Endothelial cell (in vitro differentiated cells): ENCODE measurements around the gene CHCHD3. TPM values are rescaled to one million over a fixed set of nuclear protein-coding genes. Genes with fewer than 3 reads are reported as not detected.

ENCODE experiments used
- DNase-seq: peaks from one replicate; pipeline ENCODE4 v3.0.0; 2021; ENCODE audit warnings: low spot score
- H3K27ac Mint-ChIP-seq: one replicate; pipeline ENCODE4 v1.8.0; 2021; ENCODE audit warnings: mixed read lengths, inconsistent platforms; ENCODE audit not compliant: unreplicated experiment
- H3K27me3 Mint-ChIP-seq: one replicate; pipeline ENCODE4 v1.8.0; 2021; ENCODE audit warnings: mild to moderate bottlenecking, moderate library complexity, mixed read lengths, inconsistent platforms; ENCODE audit not compliant: unreplicated experiment
- H3K36me3 Mint-ChIP-seq: one replicate; pipeline ENCODE4 v1.8.0; 2021; ENCODE audit warnings: mild to moderate bottlenecking, low read depth, mixed read lengths, inconsistent platforms; ENCODE audit not compliant: unreplicated experiment
- H3K4me1 Mint-ChIP-seq: one replicate; pipeline ENCODE4 v1.8.0; 2021; ENCODE audit warnings: mild to moderate bottlenecking, mixed read lengths, inconsistent platforms; ENCODE audit not compliant: unreplicated experiment
- H3K4me3 Mint-ChIP-seq: one replicate; pipeline ENCODE4 v1.8.0; 2021; ENCODE audit warnings: mild to moderate bottlenecking, mixed read lengths, inconsistent platforms; ENCODE audit not compliant: unreplicated experiment
- H3K9me3 Mint-ChIP-seq: one replicate; pipeline ENCODE4 v1.8.0; 2021; ENCODE audit warnings: mixed read lengths, inconsistent platforms; ENCODE audit not compliant: unreplicated experiment
- total RNA-seq: library from RNA; stranded (reverse); fragmentation: NEBNext Ultra II Directional; extraction: Animal tissue kit (Norgen Biotek cat#: 25700); gene quantifications from one replicate; pipeline ENCODE4 v1.2.1, GENCODE V29; 2021; ENCODE audit not compliant: unreplicated experiment
- TF ChIP-seq, protein P1 (sequence below): fragments of 200-600 bp; sonication (generic); IDR thresholded peaks from one replicate; pipeline ENCODE4 v1.5.0; 2021; ENCODE audit warnings: antibody characterized with exemption; ENCODE audit not compliant: unreplicated experiment

CHCHD3 gene
- total RNA-seq, 1 donor from 2014 or later: 55.6 TPM

DNA sequence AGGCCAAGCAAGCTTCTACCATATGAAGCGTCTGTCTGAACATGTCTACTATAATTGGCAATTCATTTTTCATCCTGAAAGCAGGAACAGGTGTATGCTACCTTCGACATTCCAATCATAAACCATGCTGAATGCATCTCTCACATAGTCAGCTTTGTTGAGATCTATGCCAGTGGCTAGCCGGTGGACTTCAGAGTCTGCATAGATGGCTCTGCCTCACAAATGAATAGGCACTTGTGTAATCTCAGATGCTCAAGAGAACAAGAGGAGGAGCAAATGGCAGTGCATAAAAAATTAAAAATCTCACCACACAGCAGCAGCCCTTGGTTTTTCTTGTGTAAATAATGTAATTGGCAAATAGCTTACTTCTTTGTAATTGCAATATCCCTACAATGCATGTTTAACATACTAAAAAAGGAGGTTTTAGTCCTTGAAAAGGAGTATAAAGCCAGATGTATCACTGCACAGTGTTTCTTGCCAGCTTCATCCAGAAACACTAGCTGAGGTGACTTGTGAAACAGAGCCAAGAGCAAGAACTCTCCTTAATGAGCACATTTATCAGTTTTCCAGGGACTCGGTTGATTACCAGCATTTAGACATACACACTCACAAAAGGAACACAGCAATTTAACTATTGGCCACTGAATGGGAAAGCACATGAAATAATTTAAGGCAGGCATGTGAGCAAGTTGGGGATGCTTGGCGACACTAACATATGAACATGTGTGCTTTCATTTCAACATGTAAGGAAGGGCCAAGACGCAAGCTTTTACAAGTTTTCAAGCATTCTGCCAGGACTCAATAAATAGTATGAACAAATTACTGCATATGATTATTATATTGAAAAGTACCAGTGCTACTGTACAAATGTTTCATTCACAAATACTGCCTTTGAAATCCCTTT is 255.7 kb downstream of the CHCHD3 start:
- H3K27me3 Mint-ChIP-seq: peaks cover 2% of the 10 kb centered on the region
- H3K4me1 Mint-ChIP-seq: no peaks in the 10 kb centered on the region
- H3K36me3 Mint-ChIP-seq: no peaks in the 10 kb centered on the region
- no peak for DNase-seq
- TF ChIP-seq, protein P1, sequence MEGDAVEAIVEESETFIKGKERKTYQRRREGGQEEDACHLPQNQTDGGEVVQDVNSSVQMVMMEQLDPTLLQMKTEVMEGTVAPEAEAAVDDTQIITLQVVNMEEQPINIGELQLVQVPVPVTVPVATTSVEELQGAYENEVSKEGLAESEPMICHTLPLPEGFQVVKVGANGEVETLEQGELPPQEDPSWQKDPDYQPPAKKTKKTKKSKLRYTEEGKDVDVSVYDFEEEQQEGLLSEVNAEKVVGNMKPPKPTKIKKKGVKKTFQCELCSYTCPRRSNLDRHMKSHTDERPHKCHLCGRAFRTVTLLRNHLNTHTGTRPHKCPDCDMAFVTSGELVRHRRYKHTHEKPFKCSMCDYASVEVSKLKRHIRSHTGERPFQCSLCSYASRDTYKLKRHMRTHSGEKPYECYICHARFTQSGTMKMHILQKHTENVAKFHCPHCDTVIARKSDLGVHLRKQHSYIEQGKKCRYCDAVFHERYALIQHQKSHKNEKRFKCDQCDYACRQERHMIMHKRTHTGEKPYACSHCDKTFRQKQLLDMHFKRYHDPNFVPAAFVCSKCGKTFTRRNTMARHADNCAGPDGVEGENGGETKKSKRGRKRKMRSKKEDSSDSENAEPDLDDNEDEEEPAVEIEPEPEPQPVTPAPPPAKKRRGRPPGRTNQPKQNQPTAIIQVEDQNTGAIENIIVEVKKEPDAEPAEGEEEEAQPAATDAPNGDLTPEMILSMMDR: no peak
- H3K4me3 Mint-ChIP-seq: no peak overlapping the region
- no peaks in the 10 kb centered on the region for H3K9me3 Mint-ChIP-seq
- no peak overlapping the region for H3K27ac Mint-ChIP-seq

DNA sequence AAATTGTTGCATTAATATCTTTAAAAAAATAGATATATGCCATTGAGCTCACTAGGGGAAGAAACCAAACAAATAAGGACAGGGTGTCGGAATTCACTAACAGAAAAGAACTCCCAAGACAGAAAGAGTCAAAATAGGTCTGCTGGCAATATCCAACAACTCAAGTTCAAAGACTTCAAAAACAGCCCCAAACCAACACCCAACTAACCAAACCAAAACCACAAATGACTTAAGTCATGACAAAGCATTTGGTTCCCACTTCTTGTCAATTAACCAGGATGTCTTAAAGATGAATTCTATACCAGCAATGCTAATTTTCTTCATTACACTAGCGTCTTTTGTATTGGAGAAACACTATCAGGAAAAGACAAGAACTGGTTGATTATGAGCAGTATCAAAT is 256.7 kb downstream of the CHCHD3 start:
- Mint-ChIP-seq H3K27ac (no peak overlapping the region), H3K4me3 (no peak overlapping the region), H3K9me3 (no peaks in the 10 kb centered on the region), H3K36me3 (no peaks in the 10 kb centered on the region), H3K27me3 (peaks cover 2% of the 10 kb centered on the region), H3K4me1 (no peaks in the 10 kb centered on the region)
- TF ChIP-seq, protein P1: no peak
- DNase-seq: no peak

DNA sequence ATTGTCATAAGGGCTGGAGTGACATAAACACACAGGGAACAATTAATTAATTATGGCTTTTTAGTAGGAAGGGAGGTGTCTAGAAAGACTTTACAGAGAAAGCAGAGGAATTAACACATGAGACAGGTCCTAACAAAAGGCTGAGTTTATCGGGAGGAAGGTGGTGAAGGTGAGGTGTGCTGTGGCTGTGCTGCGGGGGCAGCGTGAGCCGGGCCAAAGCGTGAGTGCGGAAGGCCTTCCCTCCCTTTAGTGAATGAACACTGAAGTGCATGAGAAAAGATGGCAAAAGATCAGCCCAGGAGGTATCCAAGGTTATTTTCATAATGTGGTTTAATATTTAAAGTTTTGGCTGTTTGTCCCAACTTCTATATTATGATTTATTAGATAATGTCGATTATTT is 262.2 kb downstream of the CHCHD3 start:
- Mint-ChIP-seq H3K36me3 (no peaks in the 10 kb centered on the region), H3K27ac (no peak overlapping the region), H3K27me3 (peaks cover 2% of the 10 kb centered on the region), H3K9me3 (no peaks in the 10 kb centered on the region), H3K4me3 (no peak overlapping the region), H3K4me1 (no peaks in the 10 kb centered on the region)
- TF ChIP-seq, protein P1: no peak
- DNase-seq: no peak

DNA sequence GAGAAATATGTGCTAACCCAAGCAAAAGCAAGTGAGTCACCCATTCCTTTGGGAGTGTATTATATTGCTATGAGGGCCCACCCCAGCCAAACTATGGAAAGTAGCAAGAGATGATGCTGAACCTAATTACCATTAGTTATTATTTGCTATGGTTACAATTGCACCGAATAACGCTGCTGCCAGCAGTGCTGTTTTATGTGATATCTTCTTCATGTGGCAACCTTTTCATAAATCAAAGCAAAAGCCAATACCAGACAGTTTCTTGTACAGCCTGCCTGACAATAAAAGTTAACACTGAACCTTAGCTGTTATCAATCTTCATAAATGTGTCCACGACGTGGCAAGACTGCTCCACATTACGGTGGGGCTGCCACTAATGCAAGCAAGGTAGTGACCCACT is 263.9 kb downstream of the CHCHD3 start:
- peaks cover 2% of the 10 kb centered on the region for H3K27me3 Mint-ChIP-seq
- no peaks in the 10 kb centered on the region for H3K36me3 Mint-ChIP-seq
- no peak overlapping the region for H3K4me3 Mint-ChIP-seq
- no peak overlapping the region for H3K27ac Mint-ChIP-seq
- no peaks in the 10 kb centered on the region for H3K9me3 Mint-ChIP-seq
- DNase-seq: no peak
- no peaks in the 10 kb centered on the region for H3K4me1 Mint-ChIP-seq
- TF ChIP-seq, protein P1: no peak

DNA sequence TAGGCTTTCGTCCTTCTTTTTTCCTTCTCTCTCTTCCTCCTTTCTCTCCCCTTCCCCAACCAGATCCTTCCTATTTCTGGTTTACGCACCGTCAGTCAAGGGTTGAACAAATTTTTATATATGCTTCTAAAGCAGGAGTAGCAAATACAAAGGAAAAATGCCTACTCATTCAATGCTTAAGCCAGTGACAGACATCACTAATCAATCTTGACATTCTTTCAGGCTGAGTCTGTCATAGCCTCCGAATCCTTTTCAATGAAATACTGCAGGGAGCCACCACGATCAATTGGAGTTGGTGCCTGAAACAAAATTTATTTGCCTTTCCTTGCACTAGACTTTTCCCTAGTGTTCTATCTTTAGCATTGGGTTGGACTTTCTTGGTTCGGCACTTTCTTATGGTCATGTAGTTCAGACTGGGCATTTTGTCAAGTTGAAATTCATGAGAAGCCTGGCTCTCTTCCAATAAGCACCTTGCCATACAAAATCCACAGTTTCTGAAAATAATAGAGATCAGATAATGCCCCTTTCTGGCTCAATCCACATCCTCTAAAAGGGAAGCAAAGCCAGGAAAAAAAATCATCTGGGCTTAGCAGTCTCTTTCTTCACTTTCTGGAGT is 266.1 kb downstream of the CHCHD3 start:
- no peak overlapping the region for H3K27ac Mint-ChIP-seq
- DNase-seq: no peak
- H3K27me3 Mint-ChIP-seq: peaks cover 6% of the 10 kb centered on the region
- H3K9me3 Mint-ChIP-seq: no peaks in the 10 kb centered on the region
- H3K36me3 Mint-ChIP-seq: no peaks in the 10 kb centered on the region
- H3K4me3 Mint-ChIP-seq: no peak overlapping the region
- TF ChIP-seq, protein P1: no peak
- H3K4me1 Mint-ChIP-seq: no peaks in the 10 kb centered on the region
